GM10266 (cell line): Measurements from ENCODE around the gene COL28A1.

Experiments
- DNase-seq: peaks from one replicate; pipeline ENCODE4 v3.0.0; 2012; ENCODE audit errors: extremely low spot score
- CTCF ChIP-seq: IDR thresholded peaks from 2 replicates; pipeline ENCODE4 v1.5.1; 2012; ENCODE audit warnings: mild to moderate bottlenecking, low read depth; ENCODE audit not compliant: control insufficient read depth, insufficient read depth; ENCODE audit errors: missing control alignments

COL28A1 gene

GRCh38 chr7:7329326-7329725 lies 206.3 kb downstream of the COL28A1 start:
- TF ChIP-seq CTCF = no peak
- DNase-seq = no peak

- TF ChIP-seq CTCF = no peak
- no peak for DNase-seq
Measured at GRCh38 chr7:7327423-7327822, 208.2 kb downstream of the COL28A1 start.

- DNase-seq = no peak
- TF ChIP-seq CTCF = no peak
Measured at GRCh38 chr7:7324698-7325097, 211.0 kb downstream of the COL28A1 start.

- DNase-seq = no peak
- TF ChIP-seq CTCF = no peak
Measured at GRCh38 chr7:7323921-7324320, 211.8 kb downstream of the COL28A1 start.

GRCh38 chr7:7323352-7323751 lies 212.3 kb downstream of the COL28A1 start:
- no peak for TF ChIP-seq CTCF
- no peak for DNase-seq

- DNase-seq = peak; percentile 33
- no peak for TF ChIP-seq CTCF
Measured at GRCh38 chr7:7321681-7322080, 214.0 kb downstream of the COL28A1 start.

GRCh38 chr7:7318601-7319000 lies 217.1 kb downstream of the COL28A1 start:
- no peak for TF ChIP-seq CTCF
- DNase-seq = no peak

- TF ChIP-seq CTCF = no peak
- DNase-seq = no peak
Measured at GRCh38 chr7:7317850-7318249, 217.8 kb downstream of the COL28A1 start.
